Measurements from ENCODE around the gene OR11A1. TPM values are rescaled to one million over a fixed set of nuclear protein-coding genes. Genes with fewer than 3 reads are reported as not detected.

Gene OR11A1
- total and polyA plus RNA-seq, 2 donors (not counting 1 experiment from before 2014, with no cell fraction given) = not detected

DNA sequence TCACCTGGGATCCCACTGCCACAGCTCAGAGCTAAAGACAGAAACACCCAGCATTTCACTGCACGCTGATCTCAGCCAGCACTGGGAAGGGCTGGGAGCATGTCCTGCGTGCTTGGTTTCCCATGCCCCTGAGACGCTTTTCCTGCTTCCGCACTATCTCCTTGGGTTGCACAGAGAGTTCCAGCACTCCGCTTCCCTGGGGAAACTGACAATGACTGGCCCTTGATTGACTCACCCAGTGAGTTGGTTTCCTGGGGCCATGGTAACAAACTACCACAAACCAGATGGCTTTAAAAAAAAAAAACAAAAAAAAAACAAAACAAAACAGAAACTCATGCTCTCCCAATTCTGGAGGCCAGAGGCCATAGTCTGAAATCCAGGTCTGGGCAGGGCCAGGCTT lies 45.7 kb upstream of the OR11A1 start:
- POLR2A ChIA-PET = no interaction called here
- no peak overlapping the region for H3K9ac ChIP-seq (ENCODE audit: low read length)
- TF ChIP-seq EZH2 (IDR thresholded peaks at IDR 0.05; ENCODE audit: borderline replicate concordance, insufficient read depth, low read depth, low read length, poor library complexity, severe bottlenecking) = no peak
- TF ChIP-seq, protein P1, sequence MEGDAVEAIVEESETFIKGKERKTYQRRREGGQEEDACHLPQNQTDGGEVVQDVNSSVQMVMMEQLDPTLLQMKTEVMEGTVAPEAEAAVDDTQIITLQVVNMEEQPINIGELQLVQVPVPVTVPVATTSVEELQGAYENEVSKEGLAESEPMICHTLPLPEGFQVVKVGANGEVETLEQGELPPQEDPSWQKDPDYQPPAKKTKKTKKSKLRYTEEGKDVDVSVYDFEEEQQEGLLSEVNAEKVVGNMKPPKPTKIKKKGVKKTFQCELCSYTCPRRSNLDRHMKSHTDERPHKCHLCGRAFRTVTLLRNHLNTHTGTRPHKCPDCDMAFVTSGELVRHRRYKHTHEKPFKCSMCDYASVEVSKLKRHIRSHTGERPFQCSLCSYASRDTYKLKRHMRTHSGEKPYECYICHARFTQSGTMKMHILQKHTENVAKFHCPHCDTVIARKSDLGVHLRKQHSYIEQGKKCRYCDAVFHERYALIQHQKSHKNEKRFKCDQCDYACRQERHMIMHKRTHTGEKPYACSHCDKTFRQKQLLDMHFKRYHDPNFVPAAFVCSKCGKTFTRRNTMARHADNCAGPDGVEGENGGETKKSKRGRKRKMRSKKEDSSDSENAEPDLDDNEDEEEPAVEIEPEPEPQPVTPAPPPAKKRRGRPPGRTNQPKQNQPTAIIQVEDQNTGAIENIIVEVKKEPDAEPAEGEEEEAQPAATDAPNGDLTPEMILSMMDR (IDR thresholded peaks at IDR 0.05) = no peak
- no peaks in the 10 kb centered on the region for H3K9me3 ChIP-seq (ENCODE audit: control extremely low read depth in 1 of 3, control insufficient read depth in 2 of 3, insufficient read depth in 1 of 3, low read length in 2 of 3)
- H4K20me1 ChIP-seq (ENCODE audit: control insufficient read depth, insufficient read depth, low read length, poor library complexity, severe bottlenecking) = no peaks in the 10 kb centered on the region
- H3K27ac ChIP-seq (ENCODE audit: low read length in 2 of 2) = no peak overlapping the region
- ATAC-seq (ENCODE audit: low read depth) = no peak
- Mint-ChIP-seq H3K9me3 (ENCODE audit: insufficient read depth) (no peaks in the 10 kb centered on the region), H3K27ac (no peak overlapping the region), H3K4me1 (no peaks in the 10 kb centered on the region), H3K27me3 (peaks cover 33% of the 10 kb centered on the region), H3K4me3 (no peak overlapping the region)
- no peaks in the 10 kb centered on the region for H3K79me2 ChIP-seq (ENCODE audit: control insufficient read depth, insufficient read depth, low read length)
- CTCF ChIA-PET = no interaction called here
- no peak for DNase-seq
- intact Hi-C loops (cut with micrococcal nuclease) = no loop called here
- H3K4me3 ChIP-seq (ENCODE audit: control extremely low read depth in 1 of 5, extremely low read depth in 1 of 5, insufficient read depth in 1 of 5, low read depth in 2 of 5, low read length in 4 of 5) = no peak overlapping the region
- no peak overlapping the region for H2AFZ ChIP-seq (ENCODE audit: insufficient read depth, low read depth, low read length, poor library complexity, severe bottlenecking)
- peaks cover 0 to 7% (median 2%) of the 10 kb centered on the region in 4 experiments for H3K27me3 ChIP-seq (replicated peaks in 1 of 4; ENCODE audit: control extremely low read depth in 1 of 4, control insufficient read depth in 3 of 4, insufficient read depth in 4 of 4, low read length in 3 of 4)
- no peaks in the 10 kb centered on the region for H3K4me1 ChIP-seq (ENCODE audit: control insufficient read depth in 2 of 2, insufficient read depth in 2 of 2, low read length in 2 of 2)
- no peaks in the 10 kb centered on the region for H3K36me3 ChIP-seq (replicated peaks in 1 of 2; ENCODE audit: control extremely low read depth in 1 of 2, control insufficient read depth in 1 of 2, extremely low read depth in 1 of 2, insufficient read depth in 2 of 2, low read length in 1 of 2)
- no peak overlapping the region for H3K4me2 ChIP-seq (replicated peaks; ENCODE audit: low read depth, low read length, poor library complexity, severe bottlenecking)
- 92% methylated on average over 5 of the region's 5 CpGs for WGBS (ENCODE audit: insufficient coverage)

DNA sequence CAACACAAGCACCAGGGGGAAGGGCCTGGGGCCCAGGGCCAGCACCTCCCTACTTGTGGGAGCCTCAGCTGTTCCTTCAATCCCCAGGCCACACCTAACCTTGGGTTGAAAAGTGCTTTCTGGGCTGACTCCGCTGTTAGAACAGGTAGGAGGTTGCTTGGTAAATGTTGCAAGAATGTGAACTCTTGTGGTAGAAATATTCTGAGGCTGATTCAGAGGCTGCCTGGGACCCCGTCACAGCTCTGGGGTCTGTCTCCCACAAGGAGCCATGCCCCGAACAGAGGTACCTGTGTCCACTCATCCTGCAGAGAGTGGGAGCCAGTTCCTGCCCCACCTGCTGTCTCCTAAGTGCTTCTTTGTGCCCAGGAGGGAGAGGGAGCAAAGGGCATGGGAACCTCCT lies 45.3 kb upstream of the OR11A1 start:
- Histone ChIP-seq H3K4me2 (replicated peaks; ENCODE audit: low read depth, low read length, poor library complexity, severe bottlenecking) (no peak overlapping the region), H3K36me3 (replicated peaks in 1 of 2; ENCODE audit: control extremely low read depth in 1 of 2, control insufficient read depth in 1 of 2, extremely low read depth in 1 of 2, insufficient read depth in 2 of 2, low read length in 1 of 2) (no peaks in the 10 kb centered on the region), H3K4me3 (ENCODE audit: control extremely low read depth in 1 of 5, extremely low read depth in 1 of 5, insufficient read depth in 1 of 5, low read depth in 2 of 5, low read length in 4 of 5) (no peak overlapping the region), H3K27ac (ENCODE audit: low read length in 2 of 2) (no peak overlapping the region), H3K9me3 (ENCODE audit: control extremely low read depth in 1 of 3, control insufficient read depth in 2 of 3, insufficient read depth in 1 of 3, low read length in 2 of 3) (no peaks in the 10 kb centered on the region), H3K27me3 (replicated peaks in 1 of 4; ENCODE audit: control extremely low read depth in 1 of 4, control insufficient read depth in 3 of 4, insufficient read depth in 4 of 4, low read length in 3 of 4) (peaks cover 0 to 7% (median 2%) of the 10 kb centered on the region in 4 experiments), H3K4me1 (ENCODE audit: control insufficient read depth in 2 of 2, insufficient read depth in 2 of 2, low read length in 2 of 2) (no peaks in the 10 kb centered on the region), H4K20me1 (ENCODE audit: control insufficient read depth, insufficient read depth, low read length, poor library complexity, severe bottlenecking) (no peaks in the 10 kb centered on the region), H3K9ac (ENCODE audit: low read length) (no peak overlapping the region), H3K79me2 (ENCODE audit: control insufficient read depth, insufficient read depth, low read length) (no peaks in the 10 kb centered on the region), H2AFZ (ENCODE audit: insufficient read depth, low read depth, low read length, poor library complexity, severe bottlenecking) (no peak overlapping the region)
- POLR2A ChIA-PET = no interaction called here
- WGBS (ENCODE audit: insufficient coverage) = 87% methylated on average over 2 of the region's 3 CpGs
- CTCF ChIA-PET = no interaction called here
- H3K27me3 Mint-ChIP-seq = peaks cover 36% of the 10 kb centered on the region
- no peak for ATAC-seq (ENCODE audit: low read depth)
- no peak for DNase-seq
- TF ChIP-seq, protein P1 (IDR thresholded peaks at IDR 0.05) = no peak
- TF ChIP-seq EZH2 (IDR thresholded peaks at IDR 0.05; ENCODE audit: borderline replicate concordance, insufficient read depth, low read depth, low read length, poor library complexity, severe bottlenecking) = no peak
- H3K4me1 Mint-ChIP-seq = no peaks in the 10 kb centered on the region
- no peak overlapping the region for H3K27ac Mint-ChIP-seq
- intact Hi-C loops (cut with micrococcal nuclease) = no loop called here
- H3K9me3 Mint-ChIP-seq (ENCODE audit: insufficient read depth) = no peaks in the 10 kb centered on the region
- H3K4me3 Mint-ChIP-seq = no peak overlapping the region
